ENCODE measurements around the gene ZNF784. TPM values are rescaled to one million over a fixed set of nuclear protein-coding genes. Genes with fewer than 3 reads are reported as not detected.

Gene ZNF784
- total RNA-seq, 2 donors from 2014 or later: 7.2 to 10.7 TPM

- H3K27me3 Mint-ChIP-seq (ENCODE audit: insufficient read depth): no peaks in the 10 kb centered on the region
Measured at GRCh38 chr19:55643887-55644176, 19.5 kb upstream of the ZNF784 start.

GRCh38 chr19:55643003-55643886, 18.9 kb upstream of the ZNF784 start, which contains the start of gene ZNF581:
TSS of gene ZNF581 (plus strand) at chr19:55643649. CDS start at chr19:55644572, 923 bp downstream.
- peaks cover 14% of the 10 kb centered on the region for H3K36me3 ChIP-seq (ENCODE audit: control insufficient read depth, insufficient read depth, low read length)
- WGBS, 2 experiments (ENCODE audit: insufficient coverage in 1 of 2, insufficient read length in 1 of 2): 1% methylated on average over 20 to 46 of the region's 56 CpGs
- H3K27ac ChIP-seq (ENCODE audit: low read depth, low read length): no peak within 1 kb of the TSS
- H3K4me3 Mint-ChIP-seq: peak within 1 kb of the TSS; percentile 90
- peaks cover 3% of the 10 kb centered on the region for H3K9me3 Mint-ChIP-seq
- peak within 1 kb of the TSS; percentile 63 for H3K9ac ChIP-seq (ENCODE audit: extremely low read depth, low read length, poor library complexity, severe bottlenecking)
- TF ChIP-seq CTCF (conservative IDR thresholded peaks at IDR 0.05): no peak
- H3K4me3 ChIP-seq (ENCODE audit: low read length): peak within 1 kb of the TSS; percentile 92
- H3K36me3 Mint-ChIP-seq (ENCODE audit: low read depth): peaks cover 26% of the 10 kb centered on the region
- no peaks in the 10 kb centered on the region for H3K9me3 ChIP-seq (ENCODE audit: control insufficient read depth, low read length)
- peaks cover 19% of the 10 kb centered on the region for H3K4me1 Mint-ChIP-seq
- H3K27ac Mint-ChIP-seq: peak within 1 kb of the TSS; percentile 88
- no peaks in the 10 kb centered on the region for H3K27me3 ChIP-seq (ENCODE audit: control insufficient read depth, insufficient read depth, low read length, poor library complexity, severe bottlenecking)
- H3K4me1 ChIP-seq (ENCODE audit: control insufficient read depth, insufficient read depth, low read length): peaks cover 13% of the 10 kb centered on the region
- H3K27me3 Mint-ChIP-seq (ENCODE audit: insufficient read depth): no peaks in the 10 kb centered on the region
- peak; percentile 89 for DNase-seq

More at GRCh38 chr19:55643887-55644176, 19.5 kb upstream of the ZNF784 start:
- Mint-ChIP-seq H3K4me1 (peaks cover 19% of the 10 kb centered on the region), H3K9me3 (peaks cover 3% of the 10 kb centered on the region), H3K36me3 (ENCODE audit: low read depth) (peaks cover 22% of the 10 kb centered on the region), H3K4me3 (peak overlapping the region; percentile 90), H3K27ac (peak overlapping the region; percentile 82)
- no peaks in the 10 kb centered on the region for H3K9me3 ChIP-seq (ENCODE audit: control insufficient read depth, low read length)
- no peak overlapping the region for H3K27ac ChIP-seq (ENCODE audit: low read depth, low read length)
- whole genome bisulfite sequencing, 2 experiments (ENCODE audit: insufficient coverage in 1 of 2, insufficient read length in 1 of 2): 0 to 1% methylated on average over 6 to 15 of the region's 15 CpGs
- H3K9ac ChIP-seq (ENCODE audit: extremely low read depth, low read length, poor library complexity, severe bottlenecking): peak overlapping the region; percentile 63
- H3K4me1 ChIP-seq (ENCODE audit: control insufficient read depth, insufficient read depth, low read length): peaks cover 13% of the 10 kb centered on the region
- peak overlapping the region; percentile 92 for H3K4me3 ChIP-seq (ENCODE audit: low read length)
- DNase-seq: no peak
- no peaks in the 10 kb centered on the region for H3K27me3 ChIP-seq (ENCODE audit: control insufficient read depth, insufficient read depth, low read length, poor library complexity, severe bottlenecking)
- peaks cover 10% of the 10 kb centered on the region for H3K36me3 ChIP-seq (ENCODE audit: control insufficient read depth, insufficient read depth, low read length)
- no peak for TF ChIP-seq CTCF (conservative IDR thresholded peaks at IDR 0.05)

- no peaks in the 10 kb centered on the region for H3K27me3 Mint-ChIP-seq (ENCODE audit: insufficient read depth)
- H3K36me3 Mint-ChIP-seq (ENCODE audit: low read depth): peaks cover 34% of the 10 kb centered on the region
- peak overlapping the region; percentile 92 for H3K4me3 ChIP-seq (ENCODE audit: low read length)
- H3K9ac ChIP-seq (ENCODE audit: extremely low read depth, low read length, poor library complexity, severe bottlenecking): peak overlapping the region; percentile 55
- peak overlapping the region; percentile 90 for H3K4me3 Mint-ChIP-seq
- H3K27me3 ChIP-seq (ENCODE audit: control insufficient read depth, insufficient read depth, low read length, poor library complexity, severe bottlenecking): no peaks in the 10 kb centered on the region
- peak overlapping the region; percentile 88 for H3K27ac Mint-ChIP-seq
- no peak for TF ChIP-seq CTCF (conservative IDR thresholded peaks at IDR 0.05)
- H3K27ac ChIP-seq (ENCODE audit: low read depth, low read length): no peak overlapping the region
- no peaks in the 10 kb centered on the region for H3K9me3 ChIP-seq (ENCODE audit: control insufficient read depth, low read length)
- peaks cover 16% of the 10 kb centered on the region for H3K4me1 Mint-ChIP-seq
- peaks cover 5% of the 10 kb centered on the region for H3K9me3 Mint-ChIP-seq
- 2 to 4% methylated on average over 9 to 65 of the region's 65 CpGs for WGBS, 2 experiments (ENCODE audit: insufficient coverage in 1 of 2, insufficient read length in 1 of 2)
- peaks cover 11% of the 10 kb centered on the region for H3K4me1 ChIP-seq (ENCODE audit: control insufficient read depth, insufficient read depth, low read length)
- peak; percentile 69 for DNase-seq
- peaks cover 14% of the 10 kb centered on the region for H3K36me3 ChIP-seq (ENCODE audit: control insufficient read depth, insufficient read depth, low read length)
Measured at GRCh38 chr19:55642153-55643002, 18.0 kb upstream of the ZNF784 start.

All from endodermal cell (in vitro differentiated cells).